HG02571 (cell line): ENCODE data around the gene UBE2E2.
"Not testable (repeated sequence)": the region's sequence is repeated elsewhere in the genome, so short reads cannot be mapped to it uniquely, and the experiment has no call there.

Source experiments
- ATAC-seq: cut with Tn5 transposase; IDR thresholded peaks from one replicate; pipeline ENCODE4 v1.9.1; 2021; ENCODE audit warnings: mild to moderate bottlenecking, moderate library complexity; ENCODE audit not compliant: unreplicated experiment

UBE2E2 gene

DNA sequence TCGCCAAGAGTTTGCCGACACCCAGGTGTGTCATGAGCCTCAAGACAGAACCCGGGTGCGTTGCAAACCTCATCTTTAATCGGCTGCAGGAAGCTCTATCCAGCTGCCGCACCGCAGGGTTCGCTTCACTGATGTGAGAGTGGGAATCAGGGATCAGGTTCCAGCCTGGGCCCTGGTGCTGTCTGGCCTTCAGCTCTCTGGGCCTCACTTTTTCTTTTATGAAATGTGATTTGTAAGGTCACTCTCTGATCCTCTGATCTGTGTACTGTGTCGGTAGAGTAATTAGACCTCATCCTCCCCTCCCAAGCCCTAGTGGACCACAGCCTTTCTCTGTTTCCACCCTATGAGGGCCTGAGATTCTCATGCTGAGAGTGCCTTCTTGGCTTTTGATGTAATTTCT is 399.8 kb downstream of the UBE2E2 start:
- ATAC-seq: no peak

DNA sequence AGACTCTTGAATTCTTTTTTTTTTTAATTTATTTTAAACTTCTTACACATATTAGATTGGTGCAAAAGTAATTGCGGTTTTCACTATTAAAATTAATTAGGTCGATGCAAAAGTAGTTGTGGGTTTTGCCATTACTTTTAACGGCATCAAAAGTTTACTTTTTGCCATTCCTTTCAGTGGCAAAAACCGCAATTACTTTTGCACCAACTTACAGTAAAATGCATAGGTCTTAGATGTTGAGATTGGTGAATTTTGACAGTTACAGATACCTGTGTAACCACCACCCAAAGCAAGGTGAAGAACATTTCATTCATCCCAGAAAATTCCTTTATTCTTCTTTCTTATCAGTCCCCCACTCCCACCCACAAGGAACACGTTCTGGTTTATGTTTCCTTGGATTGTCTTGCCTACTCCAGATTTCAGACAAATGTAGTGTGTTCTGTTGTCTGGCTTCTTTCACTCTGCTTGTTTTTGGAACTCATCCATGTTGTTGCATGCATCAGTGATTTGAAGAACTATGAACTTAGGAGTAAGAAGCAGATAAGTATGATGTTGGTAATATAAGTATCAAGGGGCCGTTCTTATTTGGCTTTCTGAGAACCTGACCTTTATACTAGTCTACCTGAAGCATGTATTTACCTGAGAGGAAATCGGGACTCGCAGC is 404.2 kb downstream of the UBE2E2 start:
- ATAC-seq: no peak

DNA sequence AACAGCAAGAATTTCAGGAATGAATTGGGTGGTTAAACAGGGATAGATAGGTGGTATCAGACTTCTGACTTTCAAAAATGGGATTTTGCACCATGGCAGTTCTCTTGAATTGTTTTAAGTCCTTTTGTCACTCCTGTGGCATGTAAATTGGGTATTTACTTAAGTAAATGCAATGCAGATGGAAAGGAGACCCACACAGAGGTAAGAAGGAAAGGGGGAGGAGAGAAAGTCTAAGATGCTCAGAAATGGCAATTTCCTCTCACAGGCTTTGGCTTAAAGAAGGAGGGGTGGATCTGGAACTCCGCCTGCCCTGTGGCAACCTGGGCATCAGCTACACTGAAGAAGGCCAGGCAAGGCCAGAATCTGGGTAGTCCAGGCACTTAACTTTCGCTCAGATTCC is 405.5 kb downstream of the UBE2E2 start:
- no peak for ATAC-seq

DNA sequence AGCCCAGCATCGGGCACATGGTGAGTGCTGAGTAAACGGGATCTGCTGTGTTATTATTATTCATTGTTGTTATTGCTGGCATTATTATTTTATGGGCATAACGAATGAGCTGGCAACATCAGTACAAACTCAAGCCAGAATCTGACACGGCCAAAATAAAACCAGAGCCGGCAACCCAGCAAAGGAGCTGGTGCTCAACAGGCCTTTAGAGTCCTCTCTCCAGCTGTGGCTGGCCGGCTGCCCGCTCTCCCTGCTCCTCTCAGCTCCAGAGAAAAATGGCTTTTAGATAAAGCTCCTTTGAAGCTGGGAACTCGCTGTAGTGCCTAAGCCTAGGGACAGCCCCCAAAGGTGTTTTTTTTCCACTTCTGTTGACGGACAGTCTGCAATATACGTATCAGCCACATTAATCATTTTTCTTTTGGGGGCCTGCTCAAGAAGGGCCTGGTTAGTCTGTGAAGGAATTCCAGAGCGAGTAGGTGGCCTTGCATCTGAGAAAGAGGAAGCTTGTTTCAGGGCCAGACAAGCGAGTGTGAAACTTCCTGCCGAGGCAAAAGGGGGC is 408.7 kb downstream of the UBE2E2 start:
- ATAC-seq: no peak

DNA sequence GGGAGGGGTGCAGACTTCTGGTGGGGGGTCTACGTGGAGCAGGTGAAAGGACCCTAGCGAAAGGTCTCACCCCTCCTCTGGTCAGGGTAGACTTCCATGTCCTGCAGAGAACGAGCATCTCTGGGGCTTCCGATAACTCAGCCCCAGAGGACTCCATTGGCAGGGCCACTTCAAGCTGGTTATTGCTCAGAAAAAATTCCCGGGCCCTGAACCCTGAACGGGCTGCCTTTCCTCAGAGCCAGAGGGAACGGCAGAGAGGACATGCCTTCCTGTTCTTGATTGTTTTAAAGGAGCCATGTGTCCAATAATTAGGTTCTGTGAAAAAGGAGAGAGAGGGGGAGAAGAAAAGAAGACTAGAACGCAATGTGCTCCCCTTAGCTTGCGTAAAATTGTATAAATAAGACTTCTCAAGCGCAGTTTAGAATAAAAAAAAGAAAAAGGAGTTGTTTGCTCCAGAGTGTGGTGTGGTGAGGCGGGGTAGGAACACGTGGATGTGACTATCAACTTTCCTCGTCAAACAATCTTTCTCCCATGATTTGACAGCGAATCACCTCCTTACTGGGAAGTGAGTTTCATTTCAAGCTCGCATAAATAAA is 409.3 kb downstream of the UBE2E2 start:
- no peak for ATAC-seq

DNA sequence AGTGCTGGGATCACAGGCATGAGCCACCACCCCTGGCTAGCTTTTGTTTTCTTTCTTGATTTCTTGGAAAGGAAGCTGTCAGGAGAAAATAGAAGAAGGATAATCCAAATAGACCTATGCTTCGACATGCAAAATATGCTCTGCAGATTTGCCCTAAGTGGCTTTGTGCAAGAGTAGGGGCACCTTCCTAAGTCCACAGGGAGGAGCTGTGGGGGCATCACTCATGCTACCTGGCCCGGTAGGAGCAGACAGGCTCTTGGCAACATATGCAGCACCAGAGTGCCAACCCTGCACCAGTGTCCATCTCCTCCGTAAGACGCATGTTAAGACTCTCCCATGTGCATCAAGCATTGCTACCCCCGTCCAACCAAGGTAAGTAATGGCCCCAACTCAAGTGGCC is 411.9 kb downstream of the UBE2E2 start:
- ATAC-seq: no peak

DNA sequence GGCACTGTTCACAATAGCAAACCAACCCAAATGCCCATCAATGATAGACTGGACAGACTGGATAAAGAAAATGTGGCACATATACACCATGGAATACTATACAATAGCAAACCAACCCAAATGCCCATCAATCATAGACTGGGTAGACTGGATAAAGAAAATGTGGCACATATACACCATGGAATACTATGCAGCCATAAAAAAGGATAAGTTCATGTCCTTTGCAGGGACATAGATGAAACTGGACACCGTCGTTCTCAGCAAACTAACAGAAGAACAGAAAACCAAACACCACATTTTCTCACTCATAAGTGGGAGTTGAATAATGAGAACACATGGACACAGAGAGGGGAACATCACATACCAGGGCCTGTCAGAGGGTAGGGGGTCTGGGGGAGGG is 415.3 kb downstream of the UBE2E2 start:
- ATAC-seq: not testable (repeated sequence)

DNA sequence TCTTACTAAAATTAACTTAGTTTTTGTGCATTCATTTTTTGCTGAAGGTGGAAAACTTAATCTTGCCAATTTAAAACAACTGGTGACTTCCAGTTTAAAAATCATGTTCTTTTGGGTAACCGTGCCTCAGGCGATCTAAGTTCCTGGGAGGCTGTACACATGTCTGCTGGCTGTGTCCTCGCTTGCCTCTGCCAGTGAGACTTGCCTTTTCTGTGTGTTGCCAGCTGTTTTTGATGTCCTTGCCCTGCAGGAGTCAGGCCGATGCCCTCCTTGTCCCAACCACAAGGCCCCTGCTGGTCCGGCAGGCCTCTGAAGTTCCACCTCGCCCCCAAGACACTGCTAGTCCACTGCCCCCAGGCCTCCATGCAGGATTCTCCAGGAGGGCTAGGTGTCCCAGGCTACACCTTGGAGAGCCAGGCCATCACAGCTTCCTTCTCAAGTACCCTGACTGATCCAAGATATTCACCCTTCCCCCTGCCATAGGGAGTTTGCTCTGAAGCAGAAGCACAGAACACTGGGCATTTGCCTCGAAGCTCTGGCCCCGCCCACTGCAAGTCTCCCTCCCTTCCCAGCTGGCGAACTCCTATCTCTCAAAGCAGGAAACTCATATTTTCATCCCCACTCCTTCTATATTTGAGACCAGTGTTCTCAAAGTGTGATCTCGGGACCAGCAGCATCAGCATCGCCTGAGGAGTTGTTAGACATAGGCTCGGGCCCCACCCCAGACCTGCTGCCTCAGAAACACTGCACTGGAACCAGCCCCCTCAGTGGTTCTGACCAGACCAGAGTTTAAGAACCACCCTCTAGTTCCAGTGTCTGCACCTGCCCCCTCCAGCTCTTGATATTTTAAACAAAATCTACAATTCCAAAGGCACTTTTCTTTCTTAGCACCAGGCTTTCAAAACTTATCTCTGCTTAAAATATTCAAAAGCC is 416.8 kb downstream of the UBE2E2 start:
- ATAC-seq: no peak

DNA sequence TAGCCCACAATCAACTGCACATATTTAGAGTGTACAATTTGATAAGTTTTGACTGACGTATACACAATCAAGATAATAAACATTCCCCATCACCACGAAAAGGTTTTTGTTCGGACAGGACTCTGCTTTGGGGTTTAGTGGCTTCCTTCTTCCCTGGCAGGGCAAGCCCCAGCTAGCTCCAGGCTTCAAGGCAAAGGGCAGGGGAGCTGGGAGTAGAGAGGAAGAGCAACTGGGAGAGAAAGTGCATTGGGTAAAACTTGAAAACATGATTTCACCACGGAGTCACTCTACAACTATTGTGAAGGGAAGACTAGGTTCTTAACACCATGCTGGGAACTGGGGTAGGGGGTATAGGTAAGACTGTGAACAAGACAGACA is 417.5 kb downstream of the UBE2E2 start:
- no peak for ATAC-seq

DNA sequence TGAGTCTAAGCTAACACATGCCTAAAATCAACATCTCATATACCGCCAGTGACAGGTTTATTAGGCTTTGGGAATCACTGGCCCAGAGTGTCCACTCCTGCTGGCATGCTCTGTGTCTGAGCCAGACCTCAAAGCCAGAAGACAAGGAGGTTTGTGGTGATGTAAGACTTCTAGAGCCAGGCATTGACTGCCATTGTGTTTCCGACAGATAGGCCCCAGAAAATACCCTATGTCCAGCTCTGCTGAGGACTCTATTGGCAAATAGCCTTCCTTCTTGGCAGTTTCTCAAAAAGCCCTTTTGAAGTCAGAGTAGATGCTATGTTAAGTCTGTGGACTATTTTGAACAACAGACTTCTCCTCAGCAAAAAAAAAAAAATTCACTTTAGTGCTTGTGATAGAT is 420.7 kb downstream of the UBE2E2 start:
- ATAC-seq: no peak

DNA sequence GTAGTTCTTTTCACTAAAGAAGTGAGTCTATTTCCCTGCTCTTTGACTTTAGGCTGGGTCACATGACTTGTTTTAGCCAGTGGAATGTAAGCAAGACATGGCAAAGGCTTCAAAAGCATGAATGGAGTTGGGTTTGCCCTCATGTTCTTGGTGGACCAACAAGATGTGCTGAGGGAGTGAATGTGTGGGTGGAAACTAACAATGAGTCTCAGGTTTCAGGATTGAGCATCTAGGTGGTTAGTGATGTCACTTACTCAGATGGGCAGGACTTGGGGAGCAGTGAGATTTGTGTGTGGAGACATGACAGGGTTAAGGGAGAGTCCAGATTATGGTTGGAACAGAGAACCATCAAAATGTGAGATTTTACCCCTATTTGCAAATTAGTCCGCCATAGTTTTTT is 421.2 kb downstream of the UBE2E2 start:
- no peak for ATAC-seq

DNA sequence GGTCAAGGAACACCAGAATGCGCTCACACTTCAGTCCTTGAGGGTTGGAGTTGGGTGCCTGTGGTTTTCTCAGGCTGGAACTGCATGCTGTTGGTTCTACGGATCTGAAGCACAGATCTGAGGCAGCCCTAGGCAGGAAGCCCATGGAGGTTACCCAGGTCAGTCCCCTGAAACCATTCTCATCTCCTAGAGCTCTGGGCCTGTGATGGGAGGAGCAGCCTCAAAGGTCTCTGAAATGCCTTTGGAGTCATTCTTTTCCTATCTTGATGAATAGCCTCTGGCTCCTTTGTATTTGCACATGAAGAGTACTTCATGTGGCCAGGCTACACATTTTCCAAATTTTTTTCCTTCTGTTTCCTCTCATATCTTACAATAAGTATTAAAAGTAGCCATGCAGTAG is 423.3 kb downstream of the UBE2E2 start:
- ATAC-seq: no peak

DNA sequence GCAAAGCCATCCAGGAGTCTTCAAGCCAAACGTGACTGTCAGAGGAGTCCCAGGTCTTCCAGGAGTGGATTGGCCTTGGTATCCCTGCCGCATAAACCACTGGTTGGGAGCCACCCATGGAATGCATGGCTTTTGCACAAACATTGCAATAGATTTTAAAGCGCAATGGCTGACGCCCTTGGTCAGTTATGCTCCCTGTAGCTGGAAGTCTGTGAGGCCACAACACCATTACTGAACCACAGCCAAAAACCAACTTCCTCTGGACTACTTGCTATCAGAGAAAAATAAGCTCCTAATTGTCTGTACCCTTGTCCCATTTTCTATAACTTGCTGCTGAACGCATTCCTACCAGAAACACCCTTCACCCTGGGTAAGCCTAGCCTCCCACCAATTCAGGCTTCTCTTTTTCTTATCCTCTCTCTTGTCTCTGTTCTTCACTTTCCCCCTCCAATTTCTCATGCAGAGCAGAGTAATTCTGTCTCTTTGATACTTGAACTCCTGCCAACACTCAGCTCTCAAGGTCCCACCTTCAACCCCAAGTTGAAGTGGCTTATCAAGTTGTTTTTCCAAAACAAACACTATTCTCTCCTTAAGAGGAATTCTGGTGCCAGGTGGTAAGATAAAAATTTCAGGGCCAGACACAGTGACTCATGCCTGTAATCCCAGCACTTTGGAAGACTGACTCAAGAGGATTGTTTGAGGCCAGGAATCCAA is 426.2 kb downstream of the UBE2E2 start:
- no peak for ATAC-seq

DNA sequence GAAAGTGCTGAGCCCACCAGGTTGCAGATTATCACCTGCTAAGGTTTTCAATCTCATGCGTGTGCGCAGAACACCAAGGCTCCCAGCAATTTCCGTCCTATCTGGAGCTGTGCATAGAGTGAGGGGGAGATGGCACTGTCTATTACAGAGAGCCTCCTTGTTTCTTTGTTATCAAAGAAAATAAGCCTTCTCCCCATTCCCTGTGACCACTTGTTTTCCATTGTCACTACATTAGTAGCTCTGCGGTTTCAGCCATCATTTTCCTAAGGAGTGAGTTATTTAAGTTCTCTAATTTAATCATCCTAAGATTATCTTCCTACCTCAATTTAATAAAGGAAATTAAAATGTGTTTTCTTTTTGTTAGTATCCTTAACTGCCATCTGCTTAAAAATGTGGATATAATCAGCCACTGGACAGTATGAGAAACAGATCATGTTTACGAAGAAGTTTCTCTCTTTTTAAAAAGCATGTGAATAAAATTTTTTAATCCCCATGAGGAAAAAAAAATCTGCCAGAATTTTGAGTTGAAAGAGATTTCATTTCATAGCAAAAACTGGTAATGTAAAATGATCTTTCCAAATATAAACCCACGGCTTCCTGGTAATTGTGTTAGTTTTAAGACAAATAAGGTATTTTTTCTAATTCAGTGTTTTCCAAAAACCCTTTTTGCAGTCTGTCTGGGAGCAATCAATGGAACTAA is 430.3 kb downstream of the UBE2E2 start:
- ATAC-seq: no peak

DNA sequence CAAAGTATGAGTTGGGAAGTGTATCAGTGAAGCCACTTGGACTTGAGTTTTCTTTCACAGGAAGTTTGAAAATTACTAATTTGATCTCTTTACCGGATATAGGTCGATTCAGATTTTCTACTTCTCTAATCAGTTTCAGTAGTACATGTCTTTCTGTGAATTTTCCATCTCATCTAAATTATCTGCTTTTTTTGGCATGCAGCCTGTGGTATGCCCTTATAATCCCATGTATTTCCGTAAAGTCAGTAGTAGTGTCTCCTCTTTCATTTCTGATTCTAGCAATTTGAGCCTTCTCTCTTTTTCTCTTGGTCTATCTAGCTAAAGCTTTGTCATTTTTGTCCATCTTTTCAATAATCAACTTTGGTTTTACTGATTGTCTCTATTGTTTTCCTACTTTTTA is 434.2 kb downstream of the UBE2E2 start:
- no peak for ATAC-seq

DNA sequence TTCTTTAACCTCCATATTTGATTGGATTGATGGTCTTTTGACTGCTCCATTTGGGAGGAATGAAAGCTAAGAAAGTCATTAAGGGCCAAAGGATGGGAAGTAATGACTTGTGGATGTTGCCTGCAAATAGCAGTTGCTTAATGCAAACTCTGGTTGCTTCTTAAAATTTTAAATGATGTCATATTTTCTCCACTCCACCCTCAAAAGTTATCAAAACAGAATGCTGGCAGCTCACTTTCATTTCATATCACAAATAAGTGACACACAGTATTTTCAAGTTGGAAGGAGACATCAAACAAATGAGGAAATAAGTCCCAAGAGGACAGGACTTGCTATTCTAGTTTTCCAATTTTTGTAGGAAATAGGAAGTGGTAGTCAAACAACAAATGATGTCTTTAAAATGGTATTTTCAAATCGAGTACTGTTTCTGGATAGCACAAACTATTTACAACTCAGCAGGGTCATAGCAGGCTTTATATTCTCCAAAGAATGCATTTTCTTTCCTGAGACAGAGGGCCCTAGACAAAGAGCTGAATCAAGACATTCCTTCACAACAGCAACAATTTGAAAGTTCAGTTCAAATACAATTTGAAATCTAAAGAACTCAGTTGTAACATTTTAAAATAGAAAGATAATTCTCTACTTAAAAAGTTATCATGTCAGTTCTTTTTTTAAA is 437.5 kb downstream of the UBE2E2 start:
- ATAC-seq: no peak
